HepG2 (cell line): ENCODE results near the gene HCFC1. TPM values are rescaled to one million over a fixed set of nuclear protein-coding genes. Genes with fewer than 3 reads are reported as not detected.

Experiments
- POLR2A ChIP-seq, 2 experiments: IDR thresholded peaks; 2 replicates each; pipeline ENCODE4 v1.6.1; 2011; ENCODE audit warnings: low read depth in 2 of 2, low read length in 2 of 2, mild to moderate bottlenecking in 1 of 2, moderate library complexity in 1 of 2; ENCODE audit not compliant: insufficient read depth in 1 of 2
- RBFOX2 ChIP-seq: fragments of 200-400 bp; formaldehyde crosslinking; IDR thresholded peaks from 2 replicates; pipeline ENCODE4 v1.6.1; 2017; ENCODE audit warnings: low read depth, mild to moderate bottlenecking, low read length
- ZNF331 ChIP-seq: sonication (generic); formaldehyde crosslinking; IDR thresholded peaks from 2 replicates; pipeline ENCODE4 v1.4.0; 2020; ENCODE audit warnings: missing genetic modification reagents
- ZNF33A ChIP-seq: sonication (generic); formaldehyde crosslinking; IDR thresholded peaks from 2 replicates; pipeline ENCODE4 v1.5.1; 2020; ENCODE audit warnings: missing genetic modification reagents, mild to moderate bottlenecking, moderate library complexity, borderline replicate concordance
- ZNF670 ChIP-seq: sonication (generic); formaldehyde crosslinking; IDR thresholded peaks from 2 replicates; pipeline ENCODE4 v1.8.0; 2022; ENCODE audit warnings: mild to moderate bottlenecking, missing genetic modification reagents, borderline replicate concordance
- polyA plus RNA-seq, 8 experiments: library from polyadenylated mRNA; depleted of rRNA in 3 of 8; stranded (reverse) in 7 of 8; unstranded in 1 of 8; fragments of >200 nt; fragmentation: Illumina TruSeq in 4 of 8; extraction: Trizol in 4 of 8; gene quantifications; 2 replicates each; pipeline versions ENCODE4 v1.2.1 to v1.2.3, GENCODE V29; 2011 to 2016; ENCODE audit warnings: low read depth in 4 of 8, missing spikeins in 1 of 8, mixed read lengths in 1 of 8; ENCODE audit not compliant: insufficient read depth in 1 of 8
- total RNA-seq, 5 experiments: library from RNA; depleted of rRNA; stranded (reverse); fragments of >200 nt; fragmentation: Illumina TruSeq; extraction: Trizol; gene quantifications; 2 replicates each; pipeline ENCODE4 v1.2.3, GENCODE V29; 2016; ENCODE audit warnings: low read depth in 1 of 5
- TF ChIP-seq, protein P1 (sequence below): sonication (generic); formaldehyde crosslinking; IDR thresholded peaks from 2 replicates; pipeline ENCODE4 v1.5.1; 2020; ENCODE audit warnings: mild to moderate bottlenecking, missing genetic modification reagents, borderline replicate concordance
- TF ChIP-seq, protein P2 (sequence below): sonication (generic); formaldehyde crosslinking; conservative IDR thresholded peaks from 2 replicates; pipeline ENCODE4 v1.4.0; 2020; ENCODE audit warnings: mild to moderate bottlenecking, missing genetic modification reagents, moderate library complexity

The HCFC1 gene
- total and polyA plus RNA-seq, 2 of the 13 experiments (the other 11 are each of a cell fraction or from before 2014, with no cell fraction given), result 5.8 to 17.8 TPM

DNA sequence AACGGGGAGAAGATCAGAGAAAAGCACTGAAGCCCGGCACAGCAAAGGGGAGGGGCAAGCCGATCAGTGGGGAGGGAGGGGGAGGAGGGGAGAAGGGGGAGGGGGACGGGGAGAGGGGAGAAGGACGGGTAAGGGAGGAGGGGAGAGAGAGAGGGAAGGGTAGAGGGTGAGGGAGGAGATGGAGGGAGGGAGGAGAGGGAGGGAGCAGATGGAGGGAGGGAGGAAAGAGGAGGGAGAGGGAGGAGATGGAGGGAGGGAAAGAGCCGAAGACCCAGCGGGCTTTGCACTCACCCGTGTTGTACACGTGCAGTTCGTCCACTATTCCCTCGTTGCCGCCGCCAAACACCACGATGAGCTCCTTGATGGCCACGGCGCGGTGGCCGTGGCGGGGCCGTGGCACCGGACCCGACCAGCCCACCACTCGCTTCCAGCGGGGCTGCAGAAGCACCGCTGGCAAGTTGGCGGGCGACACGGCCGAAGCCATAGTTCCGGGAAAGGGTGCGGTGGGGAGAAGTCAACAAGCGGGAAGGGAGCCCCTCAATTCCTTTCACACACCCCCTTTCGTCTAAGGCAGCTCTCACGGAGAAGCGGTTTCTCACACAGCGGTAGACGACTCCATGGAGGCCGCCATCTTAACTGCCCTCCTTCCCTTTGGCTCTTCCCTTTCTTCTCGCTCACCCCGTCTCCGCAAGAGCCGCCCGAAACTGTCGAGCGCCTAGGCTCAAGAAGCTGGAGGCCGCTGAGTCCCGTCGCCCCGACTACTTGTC, 1.1 kb downstream of the HCFC1 start (continued):
- TF ChIP-seq, protein P1, sequence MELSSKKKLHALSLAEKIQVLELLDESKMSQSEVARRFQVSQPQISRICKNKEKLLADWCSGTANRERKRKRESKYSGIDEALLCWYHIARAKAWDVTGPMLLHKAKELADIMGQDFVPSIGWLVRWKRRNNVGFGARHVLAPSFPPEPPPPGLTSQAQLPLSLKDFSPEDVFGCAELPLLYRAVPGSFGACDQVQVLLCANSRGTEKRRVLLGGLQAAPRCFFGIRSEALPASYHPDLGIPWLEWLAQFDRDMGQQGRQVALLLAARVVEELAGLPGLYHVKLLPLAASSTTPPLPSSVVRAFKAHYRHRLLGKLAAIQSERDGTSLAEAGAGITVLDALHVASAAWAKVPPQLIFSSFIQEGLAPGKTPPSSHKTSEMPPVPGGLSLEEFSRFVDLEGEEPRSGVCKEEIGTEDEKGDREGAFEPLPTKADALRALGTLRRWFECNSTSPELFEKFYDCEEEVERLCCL (CRISPR knock-in tag), result no peak
- TF ChIP-seq POLR2A (IDR thresholded peaks at IDR 0.05; ENCODE audit: insufficient read depth in 1 of 2, low read depth in 2 of 2, low read length in 2 of 2) (peak in 1 of 2 experiments; percentile 52; a peak in 1 of 4 replicates), ZNF331 (CRISPR knock-in tag) (no peak), ZNF670 (CRISPR knock-in tag) (0 out of 2 replicates have a peak, but pooled peaks have one; percentile 36), RBFOX2 (0 out of 2 replicates have a peak, but pooled peaks have one; percentile 12), ZNF33A (CRISPR knock-in tag) (no peak)
- TF ChIP-seq, protein P2, sequence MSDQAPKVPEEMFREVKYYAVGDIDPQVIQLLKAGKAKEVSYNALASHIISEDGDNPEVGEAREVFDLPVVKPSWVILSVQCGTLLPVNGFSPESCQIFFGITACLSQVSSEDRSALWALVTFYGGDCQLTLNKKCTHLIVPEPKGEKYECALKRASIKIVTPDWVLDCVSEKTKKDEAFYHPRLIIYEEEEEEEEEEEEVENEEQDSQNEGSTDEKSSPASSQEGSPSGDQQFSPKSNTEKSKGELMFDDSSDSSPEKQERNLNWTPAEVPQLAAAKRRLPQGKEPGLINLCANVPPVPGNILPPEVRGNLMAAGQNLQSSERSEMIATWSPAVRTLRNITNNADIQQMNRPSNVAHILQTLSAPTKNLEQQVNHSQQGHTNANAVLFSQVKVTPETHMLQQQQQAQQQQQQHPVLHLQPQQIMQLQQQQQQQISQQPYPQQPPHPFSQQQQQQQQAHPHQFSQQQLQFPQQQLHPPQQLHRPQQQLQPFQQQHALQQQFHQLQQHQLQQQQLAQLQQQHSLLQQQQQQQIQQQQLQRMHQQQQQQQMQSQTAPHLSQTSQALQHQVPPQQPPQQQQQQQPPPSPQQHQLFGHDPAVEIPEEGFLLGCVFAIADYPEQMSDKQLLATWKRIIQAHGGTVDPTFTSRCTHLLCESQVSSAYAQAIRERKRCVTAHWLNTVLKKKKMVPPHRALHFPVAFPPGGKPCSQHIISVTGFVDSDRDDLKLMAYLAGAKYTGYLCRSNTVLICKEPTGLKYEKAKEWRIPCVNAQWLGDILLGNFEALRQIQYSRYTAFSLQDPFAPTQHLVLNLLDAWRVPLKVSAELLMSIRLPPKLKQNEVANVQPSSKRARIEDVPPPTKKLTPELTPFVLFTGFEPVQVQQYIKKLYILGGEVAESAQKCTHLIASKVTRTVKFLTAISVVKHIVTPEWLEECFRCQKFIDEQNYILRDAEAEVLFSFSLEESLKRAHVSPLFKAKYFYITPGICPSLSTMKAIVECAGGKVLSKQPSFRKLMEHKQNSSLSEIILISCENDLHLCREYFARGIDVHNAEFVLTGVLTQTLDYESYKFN (CRISPR knock-in tag), result no peak
